Right lobe of liver (tissue), 4 donors: ENCODE data around the gene FGFR2.

Experiments
- POLR2A ChIP-seq: fragments of 450-650 bp; IDR thresholded peaks from one replicate; pipeline ENCODE4 v1.6.1; 2017; ENCODE audit warnings: antibody characterized with exemption, mild to moderate bottlenecking
- TF ChIP-seq, protein P1 (sequence below), 4 donors: fragments of 200-600 bp in 3 of 4; fragments of 450-650 bp in 1 of 4; IDR thresholded peaks; one replicate each; pipeline versions ENCODE4 v1.5.1 to v1.8.0; 2016 to 2022; ENCODE audit warnings: antibody characterized with exemption in 4 of 4, mild to moderate bottlenecking in 2 of 4
- donor health status: DM: no; HTN: no; CAD: no.
- donor health status: DM: no; HTN: no; CAD: no.
- donor health status: DM: no; HTN: yes; CAD: no.

DNA sequence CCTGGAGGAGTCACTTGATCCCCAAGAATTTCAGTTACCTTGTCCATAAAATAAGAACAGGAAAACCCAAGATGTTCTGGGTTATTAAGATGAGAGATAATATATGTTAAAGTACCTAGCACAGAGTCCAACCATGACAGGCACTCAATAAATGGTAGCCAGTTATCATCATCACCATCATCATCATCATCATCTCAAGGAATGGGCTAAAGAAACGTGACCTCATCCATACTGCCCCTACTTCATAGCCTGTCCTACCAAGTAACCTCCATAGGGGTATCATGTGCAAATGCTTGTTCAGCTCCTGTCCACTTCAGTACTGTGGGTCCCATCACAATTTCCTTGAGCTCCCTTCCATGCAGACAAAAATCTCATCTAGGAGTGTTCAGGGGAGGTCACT lies 14.4 kb downstream of the FGFR2 start:
- TF ChIP-seq, protein P1, sequence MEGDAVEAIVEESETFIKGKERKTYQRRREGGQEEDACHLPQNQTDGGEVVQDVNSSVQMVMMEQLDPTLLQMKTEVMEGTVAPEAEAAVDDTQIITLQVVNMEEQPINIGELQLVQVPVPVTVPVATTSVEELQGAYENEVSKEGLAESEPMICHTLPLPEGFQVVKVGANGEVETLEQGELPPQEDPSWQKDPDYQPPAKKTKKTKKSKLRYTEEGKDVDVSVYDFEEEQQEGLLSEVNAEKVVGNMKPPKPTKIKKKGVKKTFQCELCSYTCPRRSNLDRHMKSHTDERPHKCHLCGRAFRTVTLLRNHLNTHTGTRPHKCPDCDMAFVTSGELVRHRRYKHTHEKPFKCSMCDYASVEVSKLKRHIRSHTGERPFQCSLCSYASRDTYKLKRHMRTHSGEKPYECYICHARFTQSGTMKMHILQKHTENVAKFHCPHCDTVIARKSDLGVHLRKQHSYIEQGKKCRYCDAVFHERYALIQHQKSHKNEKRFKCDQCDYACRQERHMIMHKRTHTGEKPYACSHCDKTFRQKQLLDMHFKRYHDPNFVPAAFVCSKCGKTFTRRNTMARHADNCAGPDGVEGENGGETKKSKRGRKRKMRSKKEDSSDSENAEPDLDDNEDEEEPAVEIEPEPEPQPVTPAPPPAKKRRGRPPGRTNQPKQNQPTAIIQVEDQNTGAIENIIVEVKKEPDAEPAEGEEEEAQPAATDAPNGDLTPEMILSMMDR (IDR thresholded peaks at IDR 0.05): no peak
- TF ChIP-seq POLR2A: no peak
